Left hindlimb (tissue), 1 donor: Measurements from ENCODE around the gene TIRAP.
A peak's percentile ranks its signal among the peaks of the same experiment; 100 is the strongest.
"Not testable (repeated sequence)": the region's sequence is repeated elsewhere in the genome, so short reads cannot be mapped to it uniquely, and the experiment has no call there.

Experiments
- DNase-seq: peaks from one replicate; pipeline ENCODE4 v3.0.0-alpha.2; 2018

Gene TIRAP

DNA sequence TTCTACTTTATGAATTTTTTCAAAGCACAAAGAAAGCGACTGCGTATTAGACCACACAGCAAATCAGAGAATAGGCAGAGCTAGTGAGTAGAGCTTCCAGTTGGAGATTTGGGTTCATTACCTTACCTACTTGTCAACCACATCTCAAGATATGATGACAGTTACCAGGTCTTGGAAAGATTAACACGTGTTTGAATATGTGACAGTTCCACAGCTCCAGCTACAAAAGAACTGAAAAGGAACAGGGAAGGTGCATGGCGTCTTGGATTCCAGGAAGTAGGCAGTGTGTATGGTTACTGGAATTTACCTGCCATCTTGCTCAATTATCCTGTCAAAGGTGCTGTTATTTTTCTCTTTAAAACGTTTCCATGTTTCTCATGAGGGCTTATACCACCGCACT lies 5.3 kb downstream of the TIRAP start:
- DNase-seq, result no peak

DNA sequence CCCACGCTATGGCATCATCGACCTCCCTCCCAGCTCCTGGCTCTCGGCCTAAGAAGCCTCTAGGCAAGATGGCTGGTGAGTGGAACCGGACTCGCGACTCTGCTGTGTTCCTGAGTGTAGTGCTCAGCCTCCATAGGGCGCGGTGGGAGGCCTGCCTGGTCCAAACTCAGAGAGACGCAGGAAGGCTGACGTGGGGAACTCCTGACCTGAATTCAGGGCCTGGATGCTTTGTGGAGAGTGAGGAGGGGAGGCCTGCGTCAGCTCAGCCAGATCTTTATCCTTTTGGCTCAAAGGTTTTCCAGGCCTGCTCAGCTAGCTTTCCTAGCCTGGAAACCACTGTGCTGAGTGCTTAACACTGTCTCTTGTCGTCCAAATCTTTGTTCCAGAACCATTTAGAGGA lies 8.0 kb downstream of the TIRAP start:
- no peak for DNase-seq

DNA sequence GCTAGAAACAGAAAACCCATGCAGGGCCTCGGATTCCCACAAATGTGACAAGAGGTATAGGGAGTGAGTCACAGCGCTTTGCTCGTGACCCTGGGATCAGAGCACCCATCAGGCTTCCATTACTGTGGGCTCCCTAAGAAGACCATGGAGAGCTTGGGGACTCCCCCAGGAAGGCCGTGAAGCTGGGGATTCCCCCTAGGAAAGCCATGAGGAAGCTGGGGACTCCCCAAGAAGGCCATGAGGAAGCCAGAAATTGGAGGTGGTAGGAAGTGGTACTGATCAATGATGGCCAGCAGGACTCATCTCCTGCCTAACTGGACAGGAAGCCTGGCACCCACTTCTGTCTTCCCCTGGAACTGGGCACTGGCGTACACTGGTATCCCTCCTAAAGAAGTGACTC lies 10.8 kb downstream of the TIRAP start:
- DNase-seq, result no peak

DNA sequence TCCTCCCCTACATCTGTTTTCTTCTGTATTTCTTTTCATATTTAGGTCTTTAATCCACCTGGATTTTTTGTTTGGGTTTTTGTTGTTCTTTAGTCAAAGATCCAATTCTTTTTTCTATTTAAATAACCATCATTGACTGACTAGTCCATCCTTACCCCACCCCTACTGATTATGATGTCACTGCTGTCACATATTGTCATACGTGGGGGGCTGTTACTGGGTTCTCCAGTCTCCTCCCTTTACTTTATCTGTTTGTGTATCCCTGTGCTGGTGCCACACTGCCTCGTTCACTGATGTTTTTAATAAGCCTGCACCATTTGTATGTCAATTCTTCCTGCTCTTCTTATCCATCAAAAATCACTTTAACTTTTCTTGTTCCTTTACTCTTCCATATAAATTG lies 14.1 kb downstream of the TIRAP start:
- DNase-seq, result no peak

DNA sequence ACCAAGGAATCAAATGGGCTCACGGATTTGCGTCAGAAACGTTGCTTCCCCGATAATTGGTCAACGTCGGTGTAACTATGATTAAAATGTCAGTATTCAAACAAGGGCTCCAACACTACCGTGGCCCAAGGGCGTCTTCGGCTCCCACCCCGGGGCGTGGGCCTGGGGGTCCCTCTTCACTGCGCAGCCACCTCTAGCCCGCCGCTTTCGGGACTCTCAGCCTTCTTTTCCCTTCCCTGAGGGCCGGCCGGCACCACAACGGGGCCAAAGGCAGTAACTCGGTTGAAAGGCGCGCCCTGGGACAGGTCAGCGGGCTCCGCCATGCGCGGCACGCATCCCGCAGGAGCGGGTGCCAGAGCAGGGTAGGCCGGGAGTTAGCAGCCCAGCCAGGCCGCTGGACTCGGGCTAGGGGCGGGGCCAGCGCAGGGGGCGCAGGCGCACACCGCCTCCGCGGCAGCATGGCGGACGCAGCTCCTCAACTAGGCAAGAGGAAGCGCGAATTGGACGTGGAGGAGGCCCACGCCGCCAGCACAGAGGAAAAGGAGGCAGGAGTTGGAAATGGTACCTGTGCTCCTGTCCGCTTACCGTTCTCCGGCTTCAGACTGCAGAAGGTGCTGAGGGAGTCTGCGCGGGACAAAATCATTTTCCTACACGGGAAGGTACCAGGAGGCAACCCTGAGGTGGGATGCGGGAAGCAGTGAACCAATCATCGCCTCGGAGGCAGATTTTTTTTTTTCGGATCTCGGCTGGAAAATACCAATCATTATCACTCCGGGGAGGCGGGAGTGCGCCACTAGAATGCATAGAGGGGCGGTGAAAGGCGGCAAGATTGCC lies 20.9 kb downstream of the TIRAP start, which contains the start of gene DCPS:
TSS of gene DCPS (plus strand) at position 438 of the 834 bp plus-strand sequence. CDS start at position 459, 21 bp downstream.
- peak; percentile 95 for DNase-seq

DNA sequence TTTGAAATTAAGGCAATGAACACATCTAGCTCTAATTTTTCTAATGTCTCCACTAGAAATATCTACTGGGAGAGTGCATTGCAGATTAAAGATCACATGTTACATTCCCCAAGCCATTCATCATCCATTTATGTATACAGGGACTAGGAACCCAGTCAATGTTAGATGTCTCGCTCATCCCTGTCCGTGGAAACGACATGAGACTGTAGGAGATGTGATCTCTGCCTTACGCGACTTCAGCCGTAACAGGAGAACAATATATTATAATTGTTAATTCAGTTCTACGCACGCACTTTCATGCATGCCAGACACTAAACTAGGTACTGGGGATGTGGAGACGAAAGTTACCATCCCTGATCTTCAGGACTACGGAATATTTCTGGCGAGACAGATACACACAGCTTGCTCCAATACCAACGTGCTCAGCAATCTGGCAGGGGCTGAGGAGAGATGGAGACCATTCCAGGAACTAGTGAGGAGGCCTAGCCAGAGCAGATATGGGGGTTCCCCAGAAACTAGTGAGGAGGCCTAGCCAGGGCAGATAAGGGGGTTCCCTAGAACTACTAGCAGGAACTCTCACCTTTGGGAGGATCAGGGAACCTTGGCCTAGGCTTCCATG lies 21.7 kb downstream of the TIRAP start:
- DNase-seq, result peak; percentile 11

DNA sequence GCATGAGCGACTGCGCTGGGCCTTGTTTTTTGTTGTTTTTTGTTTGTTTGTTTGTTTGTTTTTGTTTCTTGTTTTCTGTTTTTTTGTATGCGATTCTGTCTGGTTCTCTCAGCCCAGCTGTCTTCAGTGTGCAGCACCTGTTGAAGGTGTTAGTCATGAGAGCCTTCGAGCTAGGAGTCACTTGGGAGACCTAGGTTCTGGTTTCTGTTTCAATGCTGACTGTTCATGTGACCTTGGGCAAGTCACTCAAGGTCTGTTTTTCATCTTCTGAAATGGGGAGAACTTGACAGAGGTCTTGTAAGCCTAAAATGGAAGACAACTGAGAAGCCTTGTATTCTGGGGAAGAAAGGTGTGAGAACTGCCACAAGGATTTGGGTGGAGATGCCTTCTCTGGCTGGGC lies 22.8 kb downstream of the TIRAP start:
- DNase-seq, result peak; percentile 10

DNA sequence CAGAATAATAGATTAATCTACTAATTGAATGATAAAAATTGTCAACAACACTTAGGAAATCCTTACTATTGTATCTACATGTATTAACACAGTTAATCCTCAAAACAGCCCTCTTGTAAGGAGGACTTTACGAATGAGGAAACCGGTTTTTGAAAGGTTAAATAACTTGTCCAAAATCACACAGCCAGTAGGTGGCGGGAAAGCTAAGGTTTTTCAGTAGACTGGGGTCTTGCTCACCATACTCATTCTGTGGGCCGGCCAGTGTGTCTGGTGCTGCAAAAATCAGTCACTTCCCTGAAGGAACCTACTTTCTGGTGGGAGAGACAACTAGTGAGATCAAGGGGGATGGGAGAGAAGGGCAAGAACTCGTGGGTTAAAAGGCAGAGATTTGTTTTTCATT lies 24.8 kb downstream of the TIRAP start:
- peak; percentile 42 for DNase-seq

DNA sequence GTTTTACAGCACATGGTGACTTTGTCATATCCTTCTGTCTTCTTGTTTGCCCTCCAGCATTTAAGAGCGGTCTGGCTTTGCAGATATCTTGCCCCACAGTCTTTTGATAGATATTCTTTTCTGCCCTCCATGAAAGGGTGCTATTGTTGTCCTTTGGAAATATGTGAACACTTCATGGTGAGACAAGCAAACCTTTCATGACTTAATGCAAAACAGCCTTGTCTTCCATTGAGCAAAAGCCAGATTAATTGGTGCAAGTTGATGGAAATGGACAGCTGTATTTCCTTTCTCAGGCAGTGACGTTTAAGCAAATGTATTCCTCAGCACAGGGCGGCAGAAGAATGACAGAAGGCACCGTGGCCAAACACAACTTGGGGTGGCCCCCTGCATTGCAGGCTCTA lies 25.4 kb downstream of the TIRAP start:
- DNase-seq, result peak; percentile 30

DNA sequence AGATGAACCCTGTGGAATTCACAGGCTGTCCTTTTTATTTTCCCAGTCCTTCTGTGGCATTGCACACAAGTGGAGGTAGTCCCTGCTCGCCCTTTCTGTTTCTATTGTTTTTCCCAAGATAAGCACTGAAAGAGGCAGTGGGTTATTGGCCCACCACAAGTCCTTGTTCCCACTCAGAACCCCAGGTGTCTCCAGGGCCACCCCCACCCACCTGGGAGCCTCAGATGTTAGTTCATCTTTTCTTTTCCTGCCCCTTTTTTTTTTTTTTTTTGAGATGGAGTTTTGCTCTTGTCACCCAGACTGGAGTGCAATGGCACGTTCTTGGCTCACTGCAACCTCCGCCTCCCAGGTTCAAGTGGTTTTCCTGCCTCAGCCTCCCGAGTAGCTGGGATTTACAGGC lies 25.9 kb downstream of the TIRAP start:
- DNase-seq, result not testable (repeated sequence)

DNA sequence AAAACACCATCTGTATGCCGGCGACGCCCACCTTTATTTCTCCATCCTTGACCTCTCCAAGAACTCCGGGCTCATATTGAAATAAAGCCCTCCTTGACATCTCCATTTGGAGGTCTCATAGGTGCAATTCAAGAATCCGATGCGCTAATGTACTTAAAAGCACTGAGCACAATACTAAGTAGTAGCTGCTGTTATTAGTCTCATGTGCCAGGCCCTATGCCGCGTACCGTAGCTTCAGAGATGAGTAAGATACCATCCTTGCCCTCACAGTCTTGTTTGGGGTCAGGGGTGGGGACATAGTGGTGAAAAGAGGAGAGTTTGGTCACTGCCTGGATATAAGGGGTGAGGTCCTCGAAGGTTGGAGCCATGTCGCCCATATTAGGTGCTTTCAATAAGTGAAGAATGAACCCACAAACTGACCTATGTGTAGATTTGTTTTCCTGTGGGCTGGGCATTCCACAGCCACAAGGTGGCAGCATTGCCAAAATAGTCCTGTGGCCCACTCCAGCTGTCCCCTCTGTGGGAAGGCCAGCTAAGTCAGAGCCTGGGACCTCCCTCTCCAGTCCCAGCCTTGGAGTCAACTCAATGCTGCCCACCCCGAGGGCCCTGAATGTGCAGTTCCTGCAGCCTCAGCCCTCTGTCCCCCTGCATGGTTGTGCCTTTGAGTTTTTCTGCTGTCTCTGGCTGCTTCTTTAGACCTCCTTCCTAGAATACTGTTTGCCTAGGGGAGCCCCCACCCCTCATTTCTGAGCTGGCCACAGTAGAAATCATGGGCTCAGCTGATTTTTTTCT lies 27.5 kb downstream of the TIRAP start:
- DNase-seq, result peak; percentile 84

DNA sequence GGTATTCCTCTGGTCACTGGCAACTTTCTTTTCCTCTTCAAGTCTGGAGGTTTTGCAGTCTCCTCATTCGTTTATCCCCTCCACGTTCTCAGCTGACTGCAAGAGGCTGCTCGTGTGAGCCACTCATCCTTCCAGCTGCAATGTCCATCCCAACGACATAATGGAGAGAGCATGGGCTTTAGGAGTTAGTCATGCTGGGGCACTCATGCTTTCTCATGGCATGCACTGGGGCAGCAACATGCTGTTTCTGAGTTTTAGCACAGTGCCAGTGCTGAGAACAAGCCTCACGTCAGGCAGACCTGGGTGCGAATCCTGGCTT lies 28.1 kb downstream of the TIRAP start:
- DNase-seq, result no peak

DNA sequence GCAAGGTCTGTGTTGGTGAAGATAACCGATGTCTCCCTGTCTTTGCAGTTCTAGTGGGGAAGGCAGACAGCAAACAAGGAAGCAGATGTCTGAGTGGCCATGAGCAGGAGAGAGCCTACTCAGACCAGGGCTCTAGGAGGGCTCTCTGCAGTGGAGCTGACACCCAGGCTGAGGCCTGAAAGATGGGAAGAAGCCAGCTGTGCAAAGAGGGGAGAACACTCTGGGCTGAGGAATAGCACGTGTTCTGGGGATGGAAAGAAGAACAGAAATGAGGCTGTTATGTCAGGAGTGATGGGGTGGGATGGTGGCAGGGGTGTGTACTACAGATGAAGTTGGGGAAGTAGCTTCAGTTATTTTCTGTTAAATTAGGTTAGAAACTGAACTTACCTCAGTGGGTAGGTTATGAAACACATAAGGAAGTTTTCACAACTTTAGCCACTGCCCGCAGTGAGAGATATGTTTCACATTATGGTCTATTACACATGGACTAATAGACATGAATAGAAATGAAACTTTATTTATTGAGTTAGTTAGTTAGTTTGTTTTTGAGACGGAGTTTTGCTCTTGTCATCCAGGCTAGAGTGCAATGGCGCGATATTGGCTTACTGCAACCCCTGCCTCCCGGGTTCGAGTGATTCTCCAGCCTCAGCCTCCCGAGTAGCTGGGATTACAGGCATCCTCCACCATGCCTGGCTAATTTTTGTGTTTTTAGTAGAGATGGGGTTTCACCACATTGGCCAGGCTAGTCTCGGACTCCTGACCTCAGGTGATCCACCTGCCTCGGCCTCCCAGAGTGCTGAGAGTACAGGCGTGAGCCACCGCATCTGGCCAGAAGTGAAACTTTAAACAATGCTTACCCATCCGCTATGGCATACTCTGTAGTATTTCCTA lies 28.8 kb downstream of the TIRAP start:
- DNase-seq, result no peak

DNA sequence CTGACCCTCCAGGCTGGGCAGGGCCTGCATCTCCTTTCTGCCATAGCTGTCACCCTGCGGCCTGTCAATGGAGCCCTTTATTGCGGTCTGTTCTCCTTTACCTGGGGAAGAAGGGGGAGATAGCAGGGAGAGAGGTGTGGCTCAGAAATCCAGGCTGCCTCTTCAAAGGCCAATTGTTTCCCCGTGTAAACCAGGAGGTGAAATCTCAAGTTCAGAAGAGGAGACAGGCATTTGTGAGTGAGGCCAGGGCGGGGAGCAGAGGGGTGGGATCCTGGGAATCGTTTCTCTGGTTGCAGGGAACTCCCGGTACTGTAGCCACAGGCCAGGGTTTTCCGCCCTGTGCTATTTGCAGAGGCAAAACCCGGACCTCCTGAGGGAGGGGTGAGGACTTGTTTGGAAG lies 30.1 kb downstream of the TIRAP start:
- DNase-seq, result no peak

DNA sequence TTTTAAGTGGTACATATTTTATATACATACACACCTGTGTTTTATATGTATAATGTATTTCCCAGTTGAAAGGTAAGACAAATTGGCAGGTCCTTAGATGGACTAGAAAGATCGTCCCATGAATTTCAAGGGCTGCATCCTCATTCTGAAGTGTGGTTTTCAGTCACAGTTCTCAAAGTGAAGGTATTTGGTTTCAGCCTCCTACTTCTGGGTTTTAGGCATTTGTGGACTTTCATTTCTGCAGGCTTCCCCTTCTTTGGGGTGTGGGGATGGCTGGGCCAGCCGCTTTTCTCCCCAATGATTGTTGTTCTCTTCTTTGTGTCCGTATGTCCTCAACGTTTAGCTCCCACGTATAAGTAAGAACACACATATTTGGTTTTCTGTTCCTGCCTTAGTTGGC lies 30.9 kb downstream of the TIRAP start:
- no peak for DNase-seq

DNA sequence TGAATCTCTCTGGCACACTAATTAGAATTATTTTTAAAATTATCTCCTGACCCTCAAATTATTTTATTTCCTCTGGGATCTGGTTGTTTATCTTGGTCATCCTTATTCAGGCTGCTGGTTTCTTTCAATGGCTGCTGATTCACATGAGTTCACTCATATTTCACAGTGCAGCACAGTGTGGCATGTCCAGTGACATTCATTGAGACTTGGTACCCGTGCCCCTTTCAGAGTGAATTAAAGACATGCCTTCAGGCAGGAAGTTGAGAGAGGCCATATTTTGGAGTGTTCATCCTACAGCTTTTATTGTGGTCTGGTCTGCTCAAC lies 34.5 kb downstream of the TIRAP start:
- no peak for DNase-seq

DNA sequence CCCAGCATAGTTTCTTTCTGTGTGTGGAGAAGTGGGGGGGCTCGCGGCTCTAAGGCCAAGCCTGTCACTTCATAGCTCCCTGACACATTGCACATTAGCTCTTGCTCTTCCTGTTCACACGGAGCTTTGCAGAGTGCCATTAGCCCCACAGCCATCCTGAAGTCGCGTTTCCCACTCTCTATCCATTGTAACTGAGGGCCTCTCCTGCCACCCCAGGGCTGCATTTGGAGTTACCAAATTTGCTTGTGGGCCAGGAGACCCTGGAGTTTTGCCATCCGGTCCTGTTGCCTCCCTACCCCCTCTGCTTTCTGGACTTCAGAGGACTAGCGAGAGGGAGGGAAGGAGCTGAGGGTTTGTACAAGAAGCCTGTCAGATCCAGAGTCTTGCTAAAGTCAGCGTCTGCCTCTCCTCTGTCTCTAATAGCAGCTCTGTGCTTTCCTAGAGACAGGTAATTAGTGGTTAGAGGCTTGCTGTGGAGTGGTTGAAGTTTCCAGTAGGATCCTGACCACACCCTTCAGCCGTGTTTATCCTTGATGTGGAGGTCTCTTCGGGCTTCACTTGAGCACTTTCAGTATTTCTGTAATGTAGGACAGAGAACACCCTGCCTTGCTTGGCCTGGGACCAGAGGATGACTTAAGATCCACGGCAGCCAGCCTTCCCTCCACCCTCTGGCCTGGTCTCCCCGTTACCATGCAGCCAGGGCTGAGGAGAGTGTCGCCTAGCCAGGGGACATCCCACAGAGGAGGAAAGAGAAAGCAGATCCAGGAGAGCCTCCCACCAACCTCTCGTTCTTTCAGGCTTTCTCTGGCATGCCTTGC lies 35.1 kb downstream of the TIRAP start:
- no peak for DNase-seq

DNA sequence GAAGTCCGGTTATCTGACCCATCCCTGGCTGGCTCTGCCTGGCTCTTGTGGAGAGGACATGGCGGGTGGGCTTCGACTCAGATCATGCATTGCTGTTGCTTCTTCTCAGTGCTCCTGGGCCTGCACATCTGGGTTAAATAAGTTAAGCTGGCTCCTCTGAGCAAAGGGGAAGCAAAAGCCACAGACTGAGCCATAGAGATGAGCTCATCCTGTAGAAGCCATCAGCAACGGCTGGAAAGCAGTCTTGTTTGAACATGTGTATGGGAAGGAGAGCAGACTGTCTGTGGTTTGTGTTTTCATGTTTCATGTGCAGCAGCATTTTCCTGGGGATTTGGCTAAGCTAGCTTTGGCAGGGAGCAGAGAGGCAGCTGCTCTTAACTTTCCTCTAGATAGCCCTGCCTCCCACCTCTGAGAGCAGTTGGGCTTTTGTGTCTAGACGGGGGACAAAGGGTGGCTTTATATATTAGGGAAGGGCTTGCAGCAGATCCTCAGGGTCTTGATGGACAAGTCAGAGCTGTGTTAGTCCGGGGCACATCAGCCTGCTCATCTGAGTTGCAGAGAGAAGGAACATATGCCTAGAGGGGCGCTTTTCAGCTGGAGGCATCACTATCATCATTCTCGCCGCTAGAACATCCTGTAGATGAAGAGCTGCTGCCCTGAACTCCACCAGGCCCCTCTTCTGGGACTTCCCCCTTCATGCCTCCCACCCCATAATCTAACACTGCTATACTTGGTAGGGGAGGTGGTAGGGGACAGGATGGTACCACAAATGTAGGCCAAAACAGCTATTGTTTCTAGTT lies 35.9 kb downstream of the TIRAP start:
- DNase-seq, result peak; percentile 93

DNA sequence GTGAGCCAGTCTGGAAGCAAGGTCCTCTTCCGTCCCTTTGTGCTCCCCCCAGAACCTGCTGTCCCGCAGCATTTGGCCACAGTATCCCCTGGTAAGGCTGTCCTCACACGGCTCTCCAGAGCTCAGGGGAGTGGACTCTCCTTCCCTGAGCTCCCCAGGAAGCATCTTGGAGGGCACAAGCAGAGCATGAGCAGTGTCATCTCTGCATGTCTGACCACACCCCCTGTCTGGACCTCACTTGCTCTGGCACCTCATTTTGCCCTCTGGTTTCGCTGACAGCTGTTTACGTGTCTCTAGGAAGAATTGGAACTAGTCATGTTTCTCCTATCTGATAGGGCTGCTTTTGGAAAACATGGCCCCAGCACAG lies 36.5 kb downstream of the TIRAP start:
- peak; percentile 36 for DNase-seq

DNA sequence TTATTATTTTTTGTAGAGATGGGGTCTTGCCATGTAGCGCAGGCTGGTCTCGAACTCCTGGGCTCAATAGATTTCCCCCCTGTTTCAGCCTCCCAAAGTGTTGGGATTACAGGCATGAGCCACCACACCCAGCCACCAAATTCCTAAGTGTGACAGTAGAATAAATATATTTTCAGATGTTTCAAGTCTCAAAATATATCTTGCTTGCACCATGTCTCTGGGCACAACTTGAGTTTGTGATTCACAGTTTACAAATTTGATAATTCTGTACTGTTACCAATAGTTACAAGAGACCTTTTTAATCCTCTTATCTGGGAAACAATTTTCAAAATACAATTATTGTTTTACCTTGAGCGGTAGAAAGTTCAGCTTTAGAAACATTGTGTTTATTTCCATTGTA lies 40.1 kb downstream of the TIRAP start:
- DNase-seq, result no peak

DNA sequence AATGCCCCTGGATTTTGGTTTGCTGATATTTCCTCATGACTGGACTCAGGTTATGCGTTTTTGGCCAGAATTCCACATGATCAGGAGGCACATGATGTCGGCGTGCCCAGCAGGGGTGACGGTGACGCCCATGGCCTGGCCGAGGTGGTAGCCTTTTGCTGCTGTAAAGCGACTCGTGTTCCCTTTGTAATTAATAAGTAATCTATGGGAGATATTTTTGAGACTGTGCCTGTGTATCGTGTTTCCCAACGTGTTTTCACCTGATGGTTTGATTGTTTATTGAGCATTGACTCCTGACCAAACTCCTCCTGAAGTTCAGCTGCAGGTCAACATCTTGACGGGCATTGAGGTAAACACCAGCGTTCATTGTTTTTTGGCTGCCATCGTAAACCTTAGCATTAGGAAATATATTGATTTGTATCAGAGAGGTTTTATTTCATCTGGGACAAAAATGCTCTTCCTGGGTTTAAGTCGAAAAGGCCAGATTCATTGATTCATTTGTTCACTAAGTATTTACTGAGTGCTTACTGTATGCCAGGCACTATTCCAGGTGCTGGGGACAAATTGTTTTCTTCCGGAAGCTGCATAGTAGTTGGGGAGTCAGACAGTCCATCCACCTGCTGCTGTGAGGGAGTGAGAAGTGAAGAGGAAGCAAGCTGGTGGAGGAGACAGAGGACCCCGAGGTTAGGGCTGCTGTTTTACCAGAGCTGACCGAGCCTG lies 44.5 kb downstream of the TIRAP start:
- peak; percentile 8 for DNase-seq
